ENCODE results near the gene ANXA6. TPM values are rescaled to one million over a fixed set of nuclear protein-coding genes. Genes with fewer than 3 reads are reported as not detected.

Gene ANXA6
- total RNA-seq, 1 experiment from 2014 or later = 98.7 TPM

- no peak overlapping the region for H2AFZ ChIP-seq (ENCODE audit: low read length)
- no peaks in the 10 kb centered on the region for H3K4me1 ChIP-seq (ENCODE audit: insufficient read depth, low read length)
- H3K56ac ChIP-seq (ENCODE audit: insufficient read length, low read depth, low read length) = no peak overlapping the region
- H3K9me3 Mint-ChIP-seq = no peaks in the 10 kb centered on the region; a peak in 1 of 5 replicates
- H2BK20ac ChIP-seq (ENCODE audit: low read depth, low read length, poor library complexity, severe bottlenecking) = no peak overlapping the region
- no peaks in the 10 kb centered on the region for H3K79me2 ChIP-seq (ENCODE audit: insufficient read depth, low read length)
- peaks cover 12% of the 10 kb centered on the region in 2 experiments for H3K4me1 Mint-ChIP-seq
- H3K27ac ChIP-seq (ENCODE audit: insufficient read length, low read depth, low read length) = no peak overlapping the region
- no peak overlapping the region for H2BK120ac ChIP-seq (ENCODE audit: low read depth, low read length, poor library complexity, severe bottlenecking)
- no peak overlapping the region for H3K4me3 Mint-ChIP-seq
- no peak overlapping the region for H2BK5ac ChIP-seq (ENCODE audit: insufficient read length, low read length)
- no peak overlapping the region for H4K5ac ChIP-seq (ENCODE audit: insufficient read length, low read depth, low read length)
- no peak overlapping the region for H3K23ac ChIP-seq (ENCODE audit: insufficient read length, low read depth, low read length)
- H3K9ac ChIP-seq (ENCODE audit: extremely low read depth, insufficient read length, low read length) = no peak overlapping the region
- H3K23me2 ChIP-seq (ENCODE audit: insufficient read length, low read depth, low read length, poor library complexity, severe bottlenecking) = no peaks in the 10 kb centered on the region
- TF ChIP-seq CTCF (conservative IDR thresholded peaks at IDR 0.05) = no peak
- H3K27me3 Mint-ChIP-seq (ENCODE audit: low read depth) = no peaks in the 10 kb centered on the region
- H3K36me3 Mint-ChIP-seq (ENCODE audit: insufficient read depth in 1 of 3, low read depth in 3 of 3) = peaks cover 10 to 60% (median 54%) of the 10 kb centered on the region in 3 experiments; a peak in 6 of 7 replicates
- no peaks in the 10 kb centered on the region for H3K79me1 ChIP-seq (ENCODE audit: insufficient read depth, low read depth, low read length, poor library complexity, severe bottlenecking)
- H2BK15ac ChIP-seq (ENCODE audit: low read depth, low read length) = no peak overlapping the region
- H3K9me3 ChIP-seq (ENCODE audit: control insufficient read depth, low read depth, low read length) = no peaks in the 10 kb centered on the region
- H3K4me2 ChIP-seq (ENCODE audit: insufficient read depth, insufficient read length, low read length) = no peak overlapping the region
- no peak for DNase-seq
- no peak overlapping the region for H3K4ac ChIP-seq (ENCODE audit: low read depth, low read length)
- no peak overlapping the region for H3K14ac ChIP-seq (ENCODE audit: insufficient read depth, low read length)
- H3K27ac Mint-ChIP-seq = no peak overlapping the region
- no peaks in the 10 kb centered on the region for H3K27me3 ChIP-seq (ENCODE audit: insufficient read depth, low read length)
- no peak overlapping the region for H4K91ac ChIP-seq (ENCODE audit: insufficient read length, low read depth, low read length)
- H3K18ac ChIP-seq (ENCODE audit: insufficient read length, low read depth, low read length) = no peak overlapping the region
- H4K8ac ChIP-seq (replicated peaks; ENCODE audit: insufficient read length, low read depth, low read length) = no peak overlapping the region
- no peak overlapping the region for H2BK12ac ChIP-seq (ENCODE audit: insufficient read length, low read depth, low read length)
- no CpG with 5 or more reads among the region's 14 CpGs for WGBS (ENCODE audit: extremely low coverage, insufficient read length, low lambda C conversion rate)
- no peak overlapping the region for H2AK5ac ChIP-seq (ENCODE audit: insufficient read length, low read length)
- H3T11ph ChIP-seq (ENCODE audit: low read length) = no peak overlapping the region
- no peaks in the 10 kb centered on the region for H4K20me1 ChIP-seq (ENCODE audit: control insufficient read depth, insufficient read depth, insufficient read length)
These were observed 34.8 kb downstream of the ANXA6 start for GRCh38 chr5:151122828-151123227.
